ENCODE results near the gene LHX4.
A peak's percentile ranks its signal among the peaks of the same experiment; 100 is the strongest.

DNA sequence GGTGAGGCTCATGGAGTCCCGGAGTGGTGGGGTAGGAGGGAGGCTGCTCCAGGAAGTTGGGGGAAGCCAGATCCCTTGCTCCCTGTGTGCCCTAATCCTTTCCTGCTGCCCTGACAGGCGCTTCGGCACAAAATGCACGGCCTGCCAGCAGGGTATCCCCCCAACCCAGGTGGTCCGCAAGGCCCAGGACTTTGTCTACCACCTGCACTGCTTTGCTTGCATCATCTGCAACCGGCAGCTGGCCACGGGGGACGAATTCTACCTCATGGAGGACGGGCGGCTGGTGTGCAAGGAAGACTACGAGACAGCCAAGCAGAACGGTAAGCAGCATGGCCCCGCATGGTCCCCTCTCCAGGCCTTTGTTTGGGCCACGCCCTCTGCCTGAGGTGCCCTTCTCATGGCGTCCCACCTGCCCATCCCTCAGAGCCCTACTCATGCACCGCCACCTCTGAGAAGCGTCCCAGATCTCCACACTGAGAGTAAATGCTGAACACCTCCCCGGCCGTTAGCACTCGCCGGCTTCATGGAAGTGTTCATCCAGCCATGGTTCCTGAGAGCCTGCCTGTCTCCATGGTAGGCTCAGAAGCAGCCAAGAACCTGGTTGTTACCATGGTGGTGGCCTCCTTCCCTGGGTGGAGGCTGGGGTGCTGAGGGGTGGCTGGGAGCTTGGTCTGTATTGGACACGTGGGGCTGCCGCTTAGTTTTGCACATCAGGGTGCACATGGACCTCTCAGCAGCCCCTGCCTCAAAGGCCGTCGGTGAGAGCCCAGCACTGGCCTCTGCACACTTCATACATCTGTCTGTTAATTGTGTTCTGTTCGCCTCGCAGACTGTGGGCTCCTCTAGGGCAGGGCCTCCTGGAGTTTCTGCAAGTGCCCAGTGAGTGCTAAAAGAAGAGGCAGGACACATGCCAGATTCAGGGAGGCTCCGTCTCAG is 36.5 kb downstream of the LHX4 start:
- TF ChIP-seq POLR2A (IDR thresholded peaks at IDR 0.05) (no peak), POLR2AphosphoS5 (IDR thresholded peaks at IDR 0.05) (peak in 1 of 3 donors; percentile 31)
- TF ChIP-seq, protein P1, sequence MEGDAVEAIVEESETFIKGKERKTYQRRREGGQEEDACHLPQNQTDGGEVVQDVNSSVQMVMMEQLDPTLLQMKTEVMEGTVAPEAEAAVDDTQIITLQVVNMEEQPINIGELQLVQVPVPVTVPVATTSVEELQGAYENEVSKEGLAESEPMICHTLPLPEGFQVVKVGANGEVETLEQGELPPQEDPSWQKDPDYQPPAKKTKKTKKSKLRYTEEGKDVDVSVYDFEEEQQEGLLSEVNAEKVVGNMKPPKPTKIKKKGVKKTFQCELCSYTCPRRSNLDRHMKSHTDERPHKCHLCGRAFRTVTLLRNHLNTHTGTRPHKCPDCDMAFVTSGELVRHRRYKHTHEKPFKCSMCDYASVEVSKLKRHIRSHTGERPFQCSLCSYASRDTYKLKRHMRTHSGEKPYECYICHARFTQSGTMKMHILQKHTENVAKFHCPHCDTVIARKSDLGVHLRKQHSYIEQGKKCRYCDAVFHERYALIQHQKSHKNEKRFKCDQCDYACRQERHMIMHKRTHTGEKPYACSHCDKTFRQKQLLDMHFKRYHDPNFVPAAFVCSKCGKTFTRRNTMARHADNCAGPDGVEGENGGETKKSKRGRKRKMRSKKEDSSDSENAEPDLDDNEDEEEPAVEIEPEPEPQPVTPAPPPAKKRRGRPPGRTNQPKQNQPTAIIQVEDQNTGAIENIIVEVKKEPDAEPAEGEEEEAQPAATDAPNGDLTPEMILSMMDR (IDR thresholded peaks at IDR 0.05 in 8 of 11, conservative IDR thresholded peaks at IDR 0.05 in 3 of 11): no peak
